Measurements from ENCODE around the gene GUCD1. TPM values are rescaled to one million over a fixed set of nuclear protein-coding genes. Genes with fewer than 3 reads are reported as not detected.
"Not testable (repeated sequence)": the region's sequence is repeated elsewhere in the genome, so short reads cannot be mapped to it uniquely, and the experiment has no call there.

Gene GUCD1
- total RNA-seq, 1 donor from 2014 or later = 71.6 TPM

DNA sequence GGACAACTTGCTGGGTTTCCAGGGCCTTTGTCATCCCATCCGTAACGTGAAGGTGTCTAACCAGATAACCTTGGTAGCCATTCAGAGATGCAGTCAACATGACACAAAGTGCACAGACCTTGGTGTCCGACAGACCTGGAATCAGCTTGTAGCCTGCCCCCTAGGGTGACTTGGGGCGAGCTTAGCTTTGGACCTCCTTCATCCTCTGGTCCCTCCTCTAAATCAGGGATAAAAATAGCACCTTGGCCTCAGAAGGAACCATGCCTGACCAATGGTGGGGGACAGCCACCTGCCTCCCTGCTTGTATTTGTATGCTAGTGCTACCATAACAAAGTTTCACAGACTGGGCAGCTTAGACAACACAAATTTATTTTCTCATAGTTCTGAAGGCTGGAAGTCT lies 4.5 kb upstream of the GUCD1 start:
- DNase-seq (ENCODE audit: low read depth) = no peak
- Histone ChIP-seq H3K4me3 (ENCODE audit: low read depth, low read length) (no peak overlapping the region), H3K27me3 (ENCODE audit: control insufficient read depth, insufficient read depth, low read length) (no peaks in the 10 kb centered on the region), H3K36me3 (ENCODE audit: control insufficient read depth, insufficient read depth, low read length) (peaks cover 12% of the 10 kb centered on the region)
- no peak for FAIRE-seq
- TF ChIP-seq CTCF (IDR thresholded peaks at IDR 0.05; ENCODE audit: insufficient read depth, low read length, severe bottlenecking) = no peak

- peak; percentile 92 for DNase-seq (ENCODE audit: low read depth)
- H3K36me3 ChIP-seq (ENCODE audit: control insufficient read depth, insufficient read depth, low read length) = peaks cover 14% of the 10 kb centered on the region
- H3K27me3 ChIP-seq (ENCODE audit: control insufficient read depth, insufficient read depth, low read length) = no peaks in the 10 kb centered on the region
- TF ChIP-seq CTCF (IDR thresholded peaks at IDR 0.05; ENCODE audit: insufficient read depth, low read length, severe bottlenecking) = no peak
- H3K4me3 ChIP-seq (ENCODE audit: low read depth, low read length) = peak within 1 kb of the TSS; percentile 90
- no peak for FAIRE-seq
Observed at GRCh38 chr22:24555165-24556039, 464 bp upstream of the GUCD1 start, which contains the start of gene SNRPD3. SNRPD3 (plus strand) TSS chr22:24555999; CDS start chr22:24557675, 1,676 bp downstream.

DNA sequence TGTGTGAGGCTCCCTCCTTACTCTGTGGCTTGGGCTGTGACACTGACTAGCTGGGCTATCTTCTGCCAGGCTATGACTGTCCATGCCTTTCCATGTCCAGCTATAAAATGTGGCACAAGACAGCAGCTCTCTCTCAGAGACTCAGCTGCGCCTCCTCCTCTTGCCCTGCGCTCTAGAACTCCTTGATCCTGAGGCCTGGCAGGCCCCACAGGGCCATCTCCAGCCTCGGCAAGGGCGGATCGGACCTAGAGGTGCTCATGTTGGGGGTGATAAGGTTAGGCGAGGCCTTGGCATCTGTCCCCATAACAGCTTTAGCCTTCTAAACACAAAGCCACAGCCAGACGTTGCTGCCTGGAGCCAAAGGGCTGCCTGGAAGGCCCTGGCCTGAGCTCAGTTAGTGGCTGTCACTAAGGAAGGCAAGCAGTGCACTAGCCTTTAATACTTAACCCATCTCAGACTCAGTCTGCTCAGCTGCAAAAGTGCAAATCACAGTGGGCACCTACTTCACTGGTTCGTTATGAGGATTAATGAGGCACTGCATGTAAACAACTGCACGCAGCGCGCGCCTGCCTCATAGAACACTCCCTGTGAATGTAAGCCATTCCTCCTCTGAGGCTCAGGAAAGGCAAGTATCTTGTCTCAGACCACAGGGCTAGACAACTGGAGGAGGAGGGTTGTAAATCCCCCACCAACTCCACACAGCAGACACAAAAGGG lies 1.2 kb downstream of the GUCD1 start:
- Histone ChIP-seq H3K36me3 (ENCODE audit: control insufficient read depth, insufficient read depth, low read length) (peaks cover 15% of the 10 kb centered on the region), H3K27me3 (ENCODE audit: control insufficient read depth, insufficient read depth, low read length) (no peaks in the 10 kb centered on the region), H3K4me3 (ENCODE audit: low read depth, low read length) (peak overlapping the region; percentile 90)
- DNase-seq (ENCODE audit: low read depth) = no peak
- no peak for TF ChIP-seq CTCF (IDR thresholded peaks at IDR 0.05; ENCODE audit: insufficient read depth, low read length, severe bottlenecking)
- FAIRE-seq = peak; percentile 64

DNA sequence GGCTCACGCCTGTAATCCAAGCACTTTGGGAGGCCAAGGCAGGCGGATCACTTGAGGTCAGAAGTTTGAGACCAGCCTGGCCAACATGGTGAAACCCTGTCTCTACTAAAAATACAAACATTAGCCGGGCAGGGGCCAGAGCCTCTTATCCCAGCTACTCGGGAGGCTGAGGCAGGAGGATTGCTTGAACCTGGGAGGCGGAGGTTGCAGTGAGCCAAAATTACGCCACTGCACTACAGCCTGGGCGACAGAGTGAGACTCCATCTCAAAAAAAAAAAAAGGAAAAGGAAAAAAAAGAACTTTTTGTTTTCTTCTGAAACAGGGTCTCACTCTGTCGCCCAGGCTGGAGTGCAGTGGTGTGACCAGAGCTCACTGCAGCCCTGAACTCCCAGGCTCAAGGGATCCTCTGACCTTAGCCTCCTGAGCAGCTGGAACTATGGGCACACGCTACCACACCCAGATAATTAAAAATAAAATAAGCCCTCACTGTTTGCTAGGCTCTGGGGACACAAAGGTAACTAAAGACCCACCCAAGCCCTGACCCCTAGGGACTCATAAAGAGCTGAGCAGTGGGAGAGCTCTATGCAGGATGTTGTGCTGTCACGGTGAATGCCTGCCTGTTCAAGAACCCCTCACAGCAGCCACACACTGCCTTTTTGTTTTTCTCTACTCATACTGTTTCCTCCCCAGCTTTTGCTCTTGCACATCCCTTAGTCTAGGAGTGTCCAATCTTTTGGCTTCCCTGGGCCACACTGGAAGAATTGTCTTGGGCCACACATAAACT lies 2.2 kb downstream of the GUCD1 start:
- not testable (repeated sequence) for H3K27me3 ChIP-seq (ENCODE audit: control insufficient read depth, insufficient read depth, low read length); H3K4me3 ChIP-seq (ENCODE audit: low read depth, low read length); DNase-seq (ENCODE audit: low read depth); FAIRE-seq
- H3K36me3 ChIP-seq (ENCODE audit: control insufficient read depth, insufficient read depth, low read length) = peaks cover 20% of the 10 kb centered on the region

GRCh38 chr22:24550902-24551435 lies 4.0 kb downstream of the GUCD1 start:
- FAIRE-seq = no peak

More at GRCh38 chr22:24550902-24551435, 4.0 kb downstream of the GUCD1 start:
- H3K4me3 ChIP-seq (ENCODE audit: low read depth, low read length) = no peak overlapping the region
- H3K27me3 ChIP-seq (ENCODE audit: control insufficient read depth, insufficient read depth, low read length) = no peaks in the 10 kb centered on the region
- DNase-seq (ENCODE audit: low read depth) = no peak
- H3K36me3 ChIP-seq (ENCODE audit: control insufficient read depth, insufficient read depth, low read length) = peaks cover 32% of the 10 kb centered on the region
- no peak for TF ChIP-seq CTCF (IDR thresholded peaks at IDR 0.05; ENCODE audit: insufficient read depth, low read length, severe bottlenecking)

Data from bronchial epithelial cell (primary cell).